ENCODE results near the gene SPX. TPM values are rescaled to one million over a fixed set of nuclear protein-coding genes. Genes with fewer than 3 reads are reported as not detected.

The SPX gene
- total and polyA plus RNA-seq, 2 of the 4 experiments (the other 2 are of a cell fraction) = under 0.01 to 0.12 TPM

DNA sequence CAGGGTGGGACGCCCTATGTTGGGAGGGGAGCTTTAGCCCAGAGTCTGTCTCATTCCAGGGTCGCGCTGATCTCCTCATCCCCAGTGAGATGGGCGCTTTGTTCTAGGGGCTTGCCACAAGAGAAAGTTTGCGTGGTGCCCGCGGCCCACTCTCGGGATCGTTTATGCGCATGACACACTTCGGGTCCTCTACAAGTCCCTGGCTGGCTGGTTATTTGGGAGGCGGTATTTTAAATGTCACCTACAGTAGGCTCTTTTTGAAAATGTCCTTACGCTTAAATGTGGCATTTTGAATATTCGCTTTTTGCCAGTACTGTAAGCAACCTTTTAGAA is 24.0 kb upstream of the SPX start:
- Histone ChIP-seq H3K9me1 (ENCODE audit: insufficient read depth, low read length) (peaks cover 4% of the 10 kb centered on the region; the same call in 1 of the 2 replicates), H2AFZ (replicated peaks; ENCODE audit: low read length, poor library complexity) (peak overlapping the region; percentile 97), H3K18ac (ENCODE audit: low read depth, low read length) (no peak overlapping the region; the same call in 1 of the 2 replicates), H3K4me2 (ENCODE audit: low read depth, low read length) (peak overlapping the region; percentile 89), H2AK5ac (ENCODE audit: low read depth, low read length) (peak overlapping the region; percentile 58), H2AK9ac (replicated peaks; ENCODE audit: low read depth, low read length, poor library complexity) (peak overlapping the region; percentile 96), H4K91ac (ENCODE audit: insufficient read depth, low read depth, low read length) (peak overlapping the region; percentile 63), H2BK5ac (ENCODE audit: low read depth, low read length, poor library complexity, severe bottlenecking) (peak overlapping the region; percentile 57), H3K9me3 (ENCODE audit: control insufficient read depth, insufficient read depth, low read length) (no peaks in the 10 kb centered on the region), H3K36me3 (ENCODE audit: control insufficient read depth, insufficient read depth, low read length) (peaks cover 3% of the 10 kb centered on the region), H4K5ac (ENCODE audit: low read depth, low read length) (peak overlapping the region; percentile 21), H3K79me1 (ENCODE audit: low read depth in 1 of 2, low read length in 2 of 2) (peaks cover 16 to 37% of the 10 kb centered on the region in 2 experiments), H3K9ac (ENCODE audit: low read depth, low read length) (peak overlapping the region; percentile 93), H3K4me3 (ENCODE audit: insufficient read depth, low read depth, low read length) (peak overlapping the region; percentile 60), H3K4me1 (ENCODE audit: control insufficient read depth, insufficient read depth, low read length) (peaks cover 2% of the 10 kb centered on the region), H2BK15ac (ENCODE audit: low read depth, low read length) (no peak overlapping the region), H3K27me3 (ENCODE audit: control insufficient read depth, insufficient read depth, low read length) (no peaks in the 10 kb centered on the region), H3K14ac (replicated peaks; ENCODE audit: low read depth, low read length) (peak overlapping the region; percentile 91), H2BK20ac (ENCODE audit: low read depth, low read length) (no peak overlapping the region), H3K4ac (ENCODE audit: low read depth, low read length) (peak overlapping the region; percentile 85), H4K8ac (ENCODE audit: low read depth in 2 of 2, low read length in 2 of 2) (peak overlapping the region; percentile 55 to 86), H4K20me1 (ENCODE audit: insufficient read depth, low read length) (peaks cover 13% of the 10 kb centered on the region; the same call in 1 of the 2 replicates), H3K56ac (ENCODE audit: extremely low read depth, insufficient read depth, low read length) (peak overlapping the region; percentile 68; the same call in 1 of the 2 replicates), H3K23ac (ENCODE audit: low read depth, low read length) (peak overlapping the region; percentile 91; the same call in 1 of the 2 replicates), H3K27ac (ENCODE audit: insufficient read depth, low read length) (peak overlapping the region; percentile 69), H2BK120ac (ENCODE audit: low read depth, low read length) (peak overlapping the region; percentile 16; the same call in 1 of the 2 replicates)
- dilution Hi-C loops (cut with HindIII; ENCODE audit: low sequenced_read_pairs, unreplicated experiment) = no loop called here
- ATAC-seq (ENCODE audit: low read depth) (peak; percentile 9), DNase-seq (peak; percentile 34)
- CTCF ChIA-PET = interaction anchor here (1.0 kb wide), 1 partner anchor 47 kb away, joined by 3 read pairs; no protein-coding TSS in a partner anchor
- intact Hi-C loops (cut with micrococcal nuclease) = loop anchor here (5.0 kb wide), 1 partner anchor 155 kb away; the partner anchor contains the start of gene LDHB
- TSS peak; percentile 53 for BruUV-seq (replicated peaks)
- TF ChIP-seq POLR2A (IDR thresholded peaks at IDR 0.05; ENCODE audit: low read depth, low read length) = no peak
- TF ChIP-seq RCOR1 (IDR thresholded peaks at IDR 0.05; ENCODE audit: insufficient replicate concordance, low read length) = no peak
- no peak for TF ChIP-seq SMC3 (IDR thresholded peaks at IDR 0.05; ENCODE audit: low read depth, low read length)
- TF ChIP-seq NFE2L2 (IDR thresholded peaks at IDR 0.05; ENCODE audit: low read depth, low read length) = no peak
- TF ChIP-seq, protein P1, sequence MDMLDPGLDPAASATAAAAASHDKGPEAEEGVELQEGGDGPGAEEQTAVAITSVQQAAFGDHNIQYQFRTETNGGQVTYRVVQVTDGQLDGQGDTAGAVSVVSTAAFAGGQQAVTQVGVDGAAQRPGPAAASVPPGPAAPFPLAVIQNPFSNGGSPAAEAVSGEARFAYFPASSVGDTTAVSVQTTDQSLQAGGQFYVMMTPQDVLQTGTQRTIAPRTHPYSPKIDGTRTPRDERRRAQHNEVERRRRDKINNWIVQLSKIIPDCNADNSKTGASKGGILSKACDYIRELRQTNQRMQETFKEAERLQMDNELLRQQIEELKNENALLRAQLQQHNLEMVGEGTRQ (IDR thresholded peaks at IDR 0.05; ENCODE audit: low read depth, low read length) = no peak
- no peak for TF ChIP-seq RAD21 (IDR thresholded peaks at IDR 0.05; ENCODE audit: low read length)
- TF ChIP-seq RFX5 (IDR thresholded peaks at IDR 0.05; ENCODE audit: low read depth, low read length) = no peak
- TF ChIP-seq, protein P2, sequence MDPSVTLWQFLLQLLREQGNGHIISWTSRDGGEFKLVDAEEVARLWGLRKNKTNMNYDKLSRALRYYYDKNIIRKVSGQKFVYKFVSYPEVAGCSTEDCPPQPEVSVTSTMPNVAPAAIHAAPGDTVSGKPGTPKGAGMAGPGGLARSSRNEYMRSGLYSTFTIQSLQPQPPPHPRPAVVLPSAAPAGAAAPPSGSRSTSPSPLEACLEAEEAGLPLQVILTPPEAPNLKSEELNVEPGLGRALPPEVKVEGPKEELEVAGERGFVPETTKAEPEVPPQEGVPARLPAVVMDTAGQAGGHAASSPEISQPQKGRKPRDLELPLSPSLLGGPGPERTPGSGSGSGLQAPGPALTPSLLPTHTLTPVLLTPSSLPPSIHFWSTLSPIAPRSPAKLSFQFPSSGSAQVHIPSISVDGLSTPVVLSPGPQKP (IDR thresholded peaks at IDR 0.05; ENCODE audit: borderline replicate concordance, low read depth, low read length) = no peak
- TF ChIP-seq MAZ (IDR thresholded peaks at IDR 0.05; ENCODE audit: borderline replicate concordance, low read depth, low read length) = no peak
- TF ChIP-seq BHLHE40 (IDR thresholded peaks at IDR 0.05; ENCODE audit: low read depth, low read length) = no peak
- TF ChIP-seq, protein P3, sequence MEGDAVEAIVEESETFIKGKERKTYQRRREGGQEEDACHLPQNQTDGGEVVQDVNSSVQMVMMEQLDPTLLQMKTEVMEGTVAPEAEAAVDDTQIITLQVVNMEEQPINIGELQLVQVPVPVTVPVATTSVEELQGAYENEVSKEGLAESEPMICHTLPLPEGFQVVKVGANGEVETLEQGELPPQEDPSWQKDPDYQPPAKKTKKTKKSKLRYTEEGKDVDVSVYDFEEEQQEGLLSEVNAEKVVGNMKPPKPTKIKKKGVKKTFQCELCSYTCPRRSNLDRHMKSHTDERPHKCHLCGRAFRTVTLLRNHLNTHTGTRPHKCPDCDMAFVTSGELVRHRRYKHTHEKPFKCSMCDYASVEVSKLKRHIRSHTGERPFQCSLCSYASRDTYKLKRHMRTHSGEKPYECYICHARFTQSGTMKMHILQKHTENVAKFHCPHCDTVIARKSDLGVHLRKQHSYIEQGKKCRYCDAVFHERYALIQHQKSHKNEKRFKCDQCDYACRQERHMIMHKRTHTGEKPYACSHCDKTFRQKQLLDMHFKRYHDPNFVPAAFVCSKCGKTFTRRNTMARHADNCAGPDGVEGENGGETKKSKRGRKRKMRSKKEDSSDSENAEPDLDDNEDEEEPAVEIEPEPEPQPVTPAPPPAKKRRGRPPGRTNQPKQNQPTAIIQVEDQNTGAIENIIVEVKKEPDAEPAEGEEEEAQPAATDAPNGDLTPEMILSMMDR (conservative IDR thresholded peaks at IDR 0.05; ENCODE audit: low read depth, low read length) = no peak
- TF ChIP-seq CEBPB (IDR thresholded peaks at IDR 0.05; ENCODE audit: low read depth, low read length) = no peak
- no CpG with 5 or more reads among the region's 14 CpGs for WGBS, 2 experiments (ENCODE audit: extremely low coverage in 2 of 2, insufficient read length in 1 of 2)
- in situ Hi-C loops (cut with MboI; ENCODE audit: low sequenced_read_pairs) = loop anchor here (10.0 kb wide), 1 partner anchor 143 kb away; no protein-coding TSS in a partner anchor
- POLR2A ChIA-PET (ENCODE audit: unreplicated experiment) = interaction anchor here (0.6 kb wide), 1 partner anchor 678 kb away, joined by 3 read pairs; no protein-coding TSS in a partner anchor
